GM23338 (cell line): ENCODE data around the gene STIL. TPM values are rescaled to one million over a fixed set of nuclear protein-coding genes. Genes with fewer than 3 reads are reported as not detected.

Experiments used
- ATAC-seq: fragments of 200-7000 bp; cut with Tn5 transposase; 3 replicates; pipeline ENCODE4 v1.9.1; 2020
- DNase-seq: peaks from one replicate; pipeline ENCODE4 v3.0.0-alpha.2; 2015; ENCODE audit warnings: low spot score
- H2AFZ ChIP-seq: fragments of 200-600 bp; sonication (generic); 2 replicates; pipeline ENCODE4 v1.8.0; 2016; ENCODE audit warnings: antibody characterized with exemption, mild to moderate bottlenecking, moderate library complexity
- H3F3A ChIP-seq: fragments of 200-600 bp; sonication (generic); replicated peaks from 2 replicates; pipeline ENCODE4 v1.8.0; 2017; ENCODE audit warnings: antibody characterized with exemption, mixed run types, low read depth
- H3K27ac ChIP-seq: fragments of 200-600 bp; sonication (generic); 2 replicates; pipeline ENCODE4 v1.6.1; 2016; ENCODE audit warnings: low read depth
- H3K27me3 ChIP-seq: fragments of 200-600 bp; sonication (generic); 2 replicates; pipeline ENCODE4 v1.8.0; 2016; ENCODE audit warnings: mild to moderate bottlenecking, mixed run types, moderate library complexity; ENCODE audit not compliant: insufficient read depth
- H3K36me3 ChIP-seq: fragments of 200-600 bp; sonication (generic); 2 replicates; pipeline ENCODE4 v1.8.0; 2016; ENCODE audit warnings: mild to moderate bottlenecking; ENCODE audit not compliant: insufficient read depth
- H3K4me1 ChIP-seq: fragments of 200-600 bp; sonication (generic); 2 replicates; pipeline ENCODE4 v1.8.0; 2016; ENCODE audit warnings: mild to moderate bottlenecking, moderate library complexity; ENCODE audit not compliant: insufficient read depth
- H3K4me2 ChIP-seq: fragments of 200-600 bp; sonication (generic); 2 replicates; pipeline ENCODE4 v1.7.1; 2017; ENCODE audit warnings: mixed run types
- H3K4me3 ChIP-seq: fragments of 200-600 bp; sonication (generic); 2 replicates; pipeline ENCODE4 v1.6.1; 2016; ENCODE audit warnings: mixed run types
- H3K79me2 ChIP-seq: fragments of 200-600 bp; sonication (generic); replicated peaks from 2 replicates; pipeline ENCODE4 v1.8.0; 2017; ENCODE audit warnings: mild to moderate bottlenecking; ENCODE audit not compliant: insufficient read depth
- H3K9me2 ChIP-seq: fragments of 200-600 bp; sonication (generic); 2 replicates; pipeline ENCODE4 v1.8.0; 2017; ENCODE audit not compliant: insufficient read depth
- H4K20me1 ChIP-seq: fragments of 200-600 bp; sonication (generic); replicated peaks from 2 replicates; pipeline ENCODE4 v1.8.0; 2017; ENCODE audit warnings: mild to moderate bottlenecking; ENCODE audit not compliant: insufficient read depth
- H3K27ac Mint-ChIP-seq: 2 replicates; pipeline ENCODE4 v1.8.0; 2020; ENCODE audit warnings: inconsistent platforms, mild to moderate bottlenecking, moderate library complexity, mixed read lengths
- H3K27me3 Mint-ChIP-seq: 3 replicates; pipeline ENCODE4 v1.8.0; 2022; ENCODE audit warnings: low read depth, mild to moderate bottlenecking, moderate library complexity, mixed read lengths, inconsistent platforms; ENCODE audit not compliant: insufficient read depth, poor library complexity
- H3K36me3 Mint-ChIP-seq: 3 replicates; pipeline ENCODE4 v1.8.0; 2021; ENCODE audit warnings: low read depth, mild to moderate bottlenecking, inconsistent platforms, moderate library complexity, mixed read lengths
- H3K4me1 Mint-ChIP-seq: 3 replicates; pipeline ENCODE4 v1.8.0; 2020; ENCODE audit warnings: mild to moderate bottlenecking, inconsistent platforms, mixed read lengths
- H3K4me3 Mint-ChIP-seq: 3 replicates; pipeline ENCODE4 v1.8.0; 2021; ENCODE audit warnings: moderate library complexity, mild to moderate bottlenecking, inconsistent platforms, mixed read lengths
- H3K9me3 Mint-ChIP-seq: 3 replicates; pipeline ENCODE4 v1.8.0; 2020; ENCODE audit warnings: moderate library complexity, mild to moderate bottlenecking, inconsistent platforms, mixed read lengths
- CREB1 ChIP-seq: fragments of 250-450 bp; sonication (Bioruptor Pico); IDR thresholded peaks from 2 replicates; pipeline ENCODE4 v1.5.0; 2020; ENCODE audit warnings: low read depth, mild to moderate bottlenecking, moderate library complexity
- ETS1 ChIP-seq: IDR thresholded peaks from 2 replicates; pipeline ENCODE4 v1.6.1; 2016; ENCODE audit warnings: antibody characterized with exemption
- EZH2 ChIP-seq: fragments of 200-600 bp; sonication (generic); IDR thresholded peaks from one replicate; pipeline ENCODE4 v1.8.0; 2017; ENCODE audit warnings: antibody characterized with exemption, mild to moderate bottlenecking, low read depth; ENCODE audit not compliant: unreplicated experiment
- EZH2phosphoT487 ChIP-seq: fragments of 200-600 bp; sonication (generic); IDR thresholded peaks from one replicate; pipeline ENCODE4 v1.8.1; 2018; ENCODE audit warnings: antibody characterized with exemption; ENCODE audit not compliant: unreplicated experiment
- JUNB ChIP-seq: IDR thresholded peaks from one replicate; pipeline ENCODE4 v1.6.1; 2016; ENCODE audit warnings: antibody characterized with exemption; ENCODE audit not compliant: unreplicated experiment
- NANOG ChIP-seq: IDR thresholded peaks from 2 replicates; pipeline ENCODE4 v1.6.1; 2016; ENCODE audit warnings: antibody characterized with exemption, borderline replicate concordance
- POLR2AphosphoS5 ChIP-seq: IDR thresholded peaks from 2 replicates; pipeline ENCODE4 v1.6.1; 2016; ENCODE audit warnings: antibody characterized with exemption, low read depth
- REST ChIP-seq: IDR thresholded peaks from one replicate; pipeline ENCODE4 v1.6.1; 2018; ENCODE audit warnings: antibody characterized with exemption; ENCODE audit not compliant: unreplicated experiment
- STAT1 ChIP-seq: IDR thresholded peaks from one replicate; pipeline ENCODE4 v1.6.1; 2016; ENCODE audit warnings: antibody characterized with exemption; ENCODE audit not compliant: unreplicated experiment
- ZNF114 ChIP-seq: fragments of 250-450 bp; sonication (Bioruptor Pico); IDR thresholded peaks from 2 replicates; pipeline ENCODE4 v1.5.0; 2020; ENCODE audit warnings: mild to moderate bottlenecking, moderate library complexity
- ZNF331 ChIP-seq: fragments of 250-450 bp; sonication (Bioruptor Pico); IDR thresholded peaks from 2 replicates; pipeline ENCODE4 v1.5.0; 2020; ENCODE audit warnings: low read depth, mild to moderate bottlenecking, moderate library complexity
- polyA plus RNA-seq: library from polyadenylated mRNA; unstranded; fragments of >200 nt; fragmentation: Nextera tagmentation; extraction: Ambion mirVana; gene quantifications from 2 replicates; pipeline ENCODE4 v1.2.1, GENCODE V29; 2016
- total RNA-seq: library from RNA; depleted of rRNA; stranded (reverse); fragments of >200 nt; shearing (Covaris generic); gene quantifications from 2 replicates; pipeline ENCODE4 v1.2.3, GENCODE V29; 2014
- TF ChIP-seq, protein P1 (sequence below): fragments of 250-450 bp; sonication (Bioruptor Pico); IDR thresholded peaks from 2 replicates; pipeline ENCODE4 v1.5.0; 2020; ENCODE audit warnings: mild to moderate bottlenecking, moderate library complexity
- TF ChIP-seq, protein P2 (sequence below), 2 experiments: fragments of 200-600 bp in 1 of 2; sonication (generic) in 1 of 2; conservative IDR thresholded peaks; 2 replicates each; pipeline versions ENCODE4 v1.5.1 to v1.6.1; 2016 to 2017; ENCODE audit warnings: antibody characterized with exemption in 2 of 2, low read depth in 2 of 2, mild to moderate bottlenecking in 2 of 2, moderate library complexity in 1 of 2

The STIL gene
- total and polyA plus RNA-seq, 2 experiments from 2014 or later: 15.6 to 38.2 TPM

DNA sequence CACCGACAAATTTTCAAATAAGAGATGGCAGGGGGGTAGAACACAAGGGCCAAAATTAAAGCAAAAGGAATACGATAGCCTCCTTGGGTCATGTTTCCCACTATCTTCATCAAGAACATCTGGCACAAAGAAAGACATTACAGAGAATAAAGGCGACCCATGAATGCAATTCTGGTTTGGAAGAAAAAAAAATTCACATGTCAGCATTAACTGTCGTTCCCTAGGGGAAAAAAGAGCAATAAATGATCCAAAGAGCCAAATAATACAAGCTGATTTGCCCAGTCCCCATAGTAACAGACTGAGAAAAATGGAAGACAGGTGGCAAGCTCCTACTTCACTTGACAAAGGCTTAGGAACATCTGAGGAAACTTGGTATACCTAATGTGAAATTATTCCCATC lies 4.5 kb downstream of the STIL start:
- peaks cover 35% of the 10 kb centered on the region for H4K20me1 ChIP-seq
- H2AFZ ChIP-seq: no peak overlapping the region
- ATAC-seq (no peak), DNase-seq (no peak)
- H3K4me3 Mint-ChIP-seq: no peak overlapping the region
- peaks cover 40% of the 10 kb centered on the region for H3K36me3 Mint-ChIP-seq
- peaks cover 78% of the 10 kb centered on the region for H3K79me2 ChIP-seq
- TF ChIP-seq CREB1 (no peak), ZNF114 (CRISPR knock-in tag) (no peak), EZH2 (no peak), STAT1 (no peak), ZNF331 (no peak), EZH2phosphoT487 (no peak), NANOG (no peak), JUNB (no peak), REST (no peak), ETS1 (no peak), POLR2AphosphoS5 (no peak)
- TF ChIP-seq, protein P1, sequence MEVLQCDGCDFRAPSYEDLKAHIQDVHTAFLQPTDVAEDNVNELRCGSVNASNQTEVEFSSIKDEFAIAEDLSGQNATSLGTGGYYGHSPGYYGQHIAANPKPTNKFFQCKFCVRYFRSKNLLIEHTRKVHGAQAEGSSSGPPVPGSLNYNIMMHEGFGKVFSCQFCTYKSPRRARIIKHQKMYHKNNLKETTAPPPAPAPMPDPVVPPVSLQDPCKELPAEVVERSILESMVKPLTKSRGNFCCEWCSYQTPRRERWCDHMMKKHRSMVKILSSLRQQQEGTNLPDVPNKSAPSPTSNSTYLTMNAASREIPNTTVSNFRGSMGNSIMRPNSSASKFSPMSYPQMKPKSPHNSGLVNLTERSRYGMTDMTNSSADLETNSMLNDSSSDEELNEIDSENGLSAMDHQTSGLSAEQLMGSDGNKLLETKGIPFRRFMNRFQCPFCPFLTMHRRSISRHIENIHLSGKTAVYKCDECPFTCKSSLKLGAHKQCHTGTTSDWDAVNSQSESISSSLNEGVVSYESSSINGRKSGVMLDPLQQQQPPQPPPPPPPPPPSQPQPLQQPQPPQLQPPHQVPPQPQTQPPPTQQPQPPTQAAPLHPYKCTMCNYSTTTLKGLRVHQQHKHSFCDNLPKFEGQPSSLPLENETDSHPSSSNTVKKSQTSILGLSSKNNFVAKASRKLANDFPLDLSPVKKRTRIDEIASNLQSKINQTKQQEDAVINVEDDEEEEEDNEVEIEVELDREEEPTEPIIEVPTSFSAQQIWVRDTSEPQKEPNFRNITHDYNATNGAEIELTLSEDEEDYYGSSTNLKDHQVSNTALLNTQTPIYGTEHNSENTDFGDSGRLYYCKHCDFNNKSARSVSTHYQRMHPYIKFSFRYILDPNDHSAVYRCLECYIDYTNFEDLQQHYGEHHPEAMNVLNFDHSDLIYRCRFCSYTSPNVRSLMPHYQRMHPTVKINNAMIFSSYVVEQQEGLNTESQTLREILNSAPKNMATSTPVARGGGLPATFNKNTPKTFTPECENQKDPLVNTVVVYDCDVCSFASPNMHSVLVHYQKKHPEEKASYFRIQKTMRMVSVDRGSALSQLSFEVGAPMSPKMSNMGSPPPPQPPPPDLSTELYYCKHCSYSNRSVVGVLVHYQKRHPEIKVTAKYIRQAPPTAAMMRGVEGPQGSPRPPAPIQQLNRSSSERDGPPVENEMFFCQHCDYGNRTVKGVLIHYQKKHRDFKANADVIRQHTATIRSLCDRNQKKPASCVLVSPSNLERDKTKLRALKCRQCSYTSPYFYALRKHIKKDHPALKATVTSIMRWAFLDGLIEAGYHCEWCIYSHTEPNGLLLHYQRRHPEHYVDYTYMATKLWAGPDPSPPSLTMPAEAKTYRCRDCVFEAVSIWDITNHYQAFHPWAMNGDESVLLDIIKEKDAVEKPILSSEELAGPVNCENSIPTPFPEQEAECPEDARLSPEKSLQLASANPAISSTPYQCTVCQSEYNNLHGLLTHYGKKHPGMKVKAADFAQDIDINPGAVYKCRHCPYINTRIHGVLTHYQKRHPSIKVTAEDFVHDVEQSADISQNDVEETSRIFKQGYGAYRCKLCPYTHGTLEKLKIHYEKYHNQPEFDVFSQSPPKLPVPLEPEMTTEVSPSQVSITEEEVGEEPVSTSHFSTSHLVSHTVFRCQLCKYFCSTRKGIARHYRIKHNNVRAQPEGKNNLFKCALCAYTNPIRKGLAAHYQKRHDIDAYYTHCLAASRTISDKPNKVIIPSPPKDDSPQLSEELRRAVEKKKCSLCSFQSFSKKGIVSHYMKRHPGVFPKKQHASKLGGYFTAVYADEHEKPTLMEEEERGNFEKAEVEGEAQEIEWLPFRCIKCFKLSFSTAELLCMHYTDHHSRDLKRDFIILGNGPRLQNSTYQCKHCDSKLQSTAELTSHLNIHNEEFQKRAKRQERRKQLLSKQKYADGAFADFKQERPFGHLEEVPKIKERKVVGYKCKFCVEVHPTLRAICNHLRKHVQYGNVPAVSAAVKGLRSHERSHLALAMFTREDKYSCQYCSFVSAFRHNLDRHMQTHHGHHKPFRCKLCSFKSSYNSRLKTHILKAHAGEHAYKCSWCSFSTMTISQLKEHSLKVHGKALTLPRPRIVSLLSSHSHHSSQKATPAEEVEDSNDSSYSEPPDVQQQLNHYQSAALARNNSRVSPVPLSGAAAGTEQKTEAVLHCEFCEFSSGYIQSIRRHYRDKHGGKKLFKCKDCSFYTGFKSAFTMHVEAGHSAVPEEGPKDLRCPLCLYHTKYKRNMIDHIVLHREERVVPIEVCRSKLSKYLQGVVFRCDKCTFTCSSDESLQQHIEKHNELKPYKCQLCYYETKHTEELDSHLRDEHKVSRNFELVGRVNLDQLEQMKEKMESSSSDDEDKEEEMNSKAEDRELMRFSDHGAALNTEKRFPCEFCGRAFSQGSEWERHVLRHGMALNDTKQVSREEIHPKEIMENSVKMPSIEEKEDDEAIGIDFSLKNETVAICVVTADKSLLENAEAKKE (CRISPR knock-in tag): no peak
- TF ChIP-seq, protein P2, sequence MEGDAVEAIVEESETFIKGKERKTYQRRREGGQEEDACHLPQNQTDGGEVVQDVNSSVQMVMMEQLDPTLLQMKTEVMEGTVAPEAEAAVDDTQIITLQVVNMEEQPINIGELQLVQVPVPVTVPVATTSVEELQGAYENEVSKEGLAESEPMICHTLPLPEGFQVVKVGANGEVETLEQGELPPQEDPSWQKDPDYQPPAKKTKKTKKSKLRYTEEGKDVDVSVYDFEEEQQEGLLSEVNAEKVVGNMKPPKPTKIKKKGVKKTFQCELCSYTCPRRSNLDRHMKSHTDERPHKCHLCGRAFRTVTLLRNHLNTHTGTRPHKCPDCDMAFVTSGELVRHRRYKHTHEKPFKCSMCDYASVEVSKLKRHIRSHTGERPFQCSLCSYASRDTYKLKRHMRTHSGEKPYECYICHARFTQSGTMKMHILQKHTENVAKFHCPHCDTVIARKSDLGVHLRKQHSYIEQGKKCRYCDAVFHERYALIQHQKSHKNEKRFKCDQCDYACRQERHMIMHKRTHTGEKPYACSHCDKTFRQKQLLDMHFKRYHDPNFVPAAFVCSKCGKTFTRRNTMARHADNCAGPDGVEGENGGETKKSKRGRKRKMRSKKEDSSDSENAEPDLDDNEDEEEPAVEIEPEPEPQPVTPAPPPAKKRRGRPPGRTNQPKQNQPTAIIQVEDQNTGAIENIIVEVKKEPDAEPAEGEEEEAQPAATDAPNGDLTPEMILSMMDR (conservative IDR thresholded peaks at IDR 0.05; ENCODE audit: low read depth in 2 of 2): no peak
- no peaks in the 10 kb centered on the region for H3K9me2 ChIP-seq
- no peak overlapping the region for H3K4me2 ChIP-seq
- peaks cover 9% of the 10 kb centered on the region for H3K27me3 Mint-ChIP-seq
- no peaks in the 10 kb centered on the region for H3K27me3 ChIP-seq
- H3K4me1 Mint-ChIP-seq: peaks cover 33% of the 10 kb centered on the region
- H3F3A ChIP-seq: peaks cover 7% of the 10 kb centered on the region
- H3K9me3 Mint-ChIP-seq: no peaks in the 10 kb centered on the region; the same call in 2 of the 3 replicates
- no peak overlapping the region for H3K27ac ChIP-seq
- no peak overlapping the region for H3K4me3 ChIP-seq
- H3K36me3 ChIP-seq: peaks cover 16% of the 10 kb centered on the region; the same call in 1 of the 2 replicates
- H3K27ac Mint-ChIP-seq: no peak overlapping the region
- peaks cover 39% of the 10 kb centered on the region for H3K4me1 ChIP-seq
